Measurements from ENCODE around the gene OTOG.

The OTOG gene

GRCh38 chr11:17608821-17609220 lies 61.8 kb downstream of the OTOG start:
- Histone ChIP-seq H3K4me2 (ENCODE audit: insufficient read depth, low read length) (no peak overlapping the region), H2AFZ (ENCODE audit: low read depth, low read length) (no peak overlapping the region), H3K79me2 (ENCODE audit: insufficient read depth, low read length) (no peaks in the 10 kb centered on the region), H3K9me3 (ENCODE audit: insufficient read depth, low read length, severe bottlenecking) (no peaks in the 10 kb centered on the region), H3K4me3 (ENCODE audit: low read depth in 1 of 2, low read length in 2 of 2) (no peak overlapping the region), H3K4me1 (ENCODE audit: insufficient read depth, low read length) (no peaks in the 10 kb centered on the region), H3K27ac (ENCODE audit: low read length) (no peak overlapping the region), H3K27me3 (ENCODE audit: insufficient read depth, low read length, poor library complexity) (no peaks in the 10 kb centered on the region), H3K9ac (ENCODE audit: low read depth, low read length) (no peak overlapping the region), H4K20me1 (ENCODE audit: insufficient read depth, low read length) (peaks cover 4% of the 10 kb centered on the region; the same call in 1 of the 2 replicates), H3K36me3 (ENCODE audit: insufficient read depth, low read length) (no peaks in the 10 kb centered on the region)
- no peak for TF ChIP-seq CTCF (IDR thresholded peaks at IDR 0.05; ENCODE audit: borderline replicate concordance, extremely low read depth, low read length, poor library complexity, severe bottlenecking)
- no peak for TF ChIP-seq EZH2 (IDR thresholded peaks at IDR 0.05; ENCODE audit: borderline replicate concordance, low read depth, low read length, severe bottlenecking)
- DNase-seq = no peak
- no peak for ATAC-seq (ENCODE audit: insufficient read depth, low read depth)

DNA sequence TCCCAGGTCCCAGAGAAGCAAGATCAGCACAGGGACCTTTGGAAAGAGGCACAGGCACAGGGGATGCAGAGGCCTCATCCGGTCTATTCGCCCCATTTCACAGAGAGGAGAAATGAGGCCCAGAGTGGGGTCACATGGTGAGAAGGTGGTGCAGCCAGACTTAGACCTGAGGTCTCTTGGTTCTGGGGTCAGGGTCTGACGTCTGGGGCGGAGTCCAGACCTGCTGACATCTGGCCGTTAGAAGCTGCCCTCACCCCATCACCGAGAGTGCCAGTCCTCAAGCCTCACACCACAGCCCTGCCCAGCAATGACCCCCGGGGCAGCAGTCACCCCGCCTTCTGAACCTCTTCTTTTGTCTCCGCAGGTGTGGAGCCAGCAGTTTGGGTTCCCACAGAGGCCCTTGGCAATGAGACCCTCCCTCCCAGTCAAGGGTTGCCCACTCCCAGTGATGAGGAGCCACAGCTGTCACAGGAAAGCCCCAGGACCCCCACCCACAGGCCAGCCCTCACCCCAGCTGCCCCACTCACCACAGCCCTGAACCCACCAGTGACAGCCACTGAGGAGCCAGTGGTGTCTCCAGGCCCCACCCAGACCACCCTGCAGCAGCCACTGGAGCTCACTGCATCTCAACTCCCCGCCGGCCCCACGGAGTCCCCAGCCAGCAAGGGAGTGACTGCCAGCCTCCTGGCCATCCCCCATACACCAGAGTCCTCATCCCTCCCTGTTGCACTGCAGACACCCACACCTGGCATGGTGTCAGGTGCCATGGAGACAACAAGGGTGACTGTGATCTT lies 62.4 kb downstream of the OTOG start:
- Histone ChIP-seq H4K20me1 (ENCODE audit: insufficient read depth, low read length) (peaks cover 4% of the 10 kb centered on the region; the same call in 1 of the 2 replicates), H3K27ac (ENCODE audit: low read length) (no peak overlapping the region), H3K79me2 (ENCODE audit: insufficient read depth, low read length) (no peaks in the 10 kb centered on the region), H3K4me2 (ENCODE audit: insufficient read depth, low read length) (no peak overlapping the region), H2AFZ (ENCODE audit: low read depth, low read length) (no peak overlapping the region), H3K9me3 (ENCODE audit: insufficient read depth, low read length, severe bottlenecking) (no peaks in the 10 kb centered on the region), H3K4me1 (ENCODE audit: insufficient read depth, low read length) (no peaks in the 10 kb centered on the region), H3K36me3 (ENCODE audit: insufficient read depth, low read length) (no peaks in the 10 kb centered on the region), H3K27me3 (ENCODE audit: insufficient read depth, low read length, poor library complexity) (peaks cover 4% of the 10 kb centered on the region), H3K4me3 (ENCODE audit: low read depth in 1 of 2, low read length in 2 of 2) (no peak overlapping the region), H3K9ac (ENCODE audit: low read depth, low read length) (no peak overlapping the region)
- TF ChIP-seq CTCF (IDR thresholded peaks at IDR 0.05; ENCODE audit: borderline replicate concordance, extremely low read depth, low read length, poor library complexity, severe bottlenecking) (no peak), EZH2 (IDR thresholded peaks at IDR 0.05; ENCODE audit: borderline replicate concordance, low read depth, low read length, severe bottlenecking) (no peak)
- ATAC-seq (ENCODE audit: insufficient read depth, low read depth) (no peak), DNase-seq (no peak)

GRCh38 chr11:17610085-17610894 lies 63.2 kb downstream of the OTOG start:
- no peak for DNase-seq
- H3K4me2 ChIP-seq (ENCODE audit: insufficient read depth, low read length) = no peak overlapping the region
- H3K4me1 ChIP-seq (ENCODE audit: insufficient read depth, low read length) = no peaks in the 10 kb centered on the region
- H3K79me2 ChIP-seq (ENCODE audit: insufficient read depth, low read length) = no peaks in the 10 kb centered on the region
- peaks cover 10% of the 10 kb centered on the region for H3K27me3 ChIP-seq (ENCODE audit: insufficient read depth, low read length, poor library complexity)
- H3K36me3 ChIP-seq (ENCODE audit: insufficient read depth, low read length) = no peaks in the 10 kb centered on the region
- no peak overlapping the region for H3K9ac ChIP-seq (ENCODE audit: low read depth, low read length)
- H4K20me1 ChIP-seq (ENCODE audit: insufficient read depth, low read length) = peaks cover 2% of the 10 kb centered on the region; the same call in 1 of the 2 replicates
- H3K9me3 ChIP-seq (ENCODE audit: insufficient read depth, low read length, severe bottlenecking) = no peaks in the 10 kb centered on the region
- H3K27ac ChIP-seq (ENCODE audit: low read length) = no peak overlapping the region
- H3K4me3 ChIP-seq (ENCODE audit: low read depth in 1 of 2, low read length in 2 of 2) = no peak overlapping the region
- TF ChIP-seq CTCF (IDR thresholded peaks at IDR 0.05; ENCODE audit: borderline replicate concordance, extremely low read depth, low read length, poor library complexity, severe bottlenecking) (no peak), EZH2 (IDR thresholded peaks at IDR 0.05; ENCODE audit: borderline replicate concordance, low read depth, low read length, severe bottlenecking) (no peak)
- no peak for ATAC-seq (ENCODE audit: insufficient read depth, low read depth)
- H2AFZ ChIP-seq (ENCODE audit: low read depth, low read length) = no peak overlapping the region
